ENCODE measurements around the gene FLOT1. TPM values are rescaled to one million over a fixed set of nuclear protein-coding genes. Genes with fewer than 3 reads are reported as not detected.

FLOT1 gene
- total and polyA plus RNA-seq, 2 of the 13 experiments (the other 11 are each of a cell fraction or from before 2014, with no cell fraction given), result 82.3 to 130 TPM

DNA sequence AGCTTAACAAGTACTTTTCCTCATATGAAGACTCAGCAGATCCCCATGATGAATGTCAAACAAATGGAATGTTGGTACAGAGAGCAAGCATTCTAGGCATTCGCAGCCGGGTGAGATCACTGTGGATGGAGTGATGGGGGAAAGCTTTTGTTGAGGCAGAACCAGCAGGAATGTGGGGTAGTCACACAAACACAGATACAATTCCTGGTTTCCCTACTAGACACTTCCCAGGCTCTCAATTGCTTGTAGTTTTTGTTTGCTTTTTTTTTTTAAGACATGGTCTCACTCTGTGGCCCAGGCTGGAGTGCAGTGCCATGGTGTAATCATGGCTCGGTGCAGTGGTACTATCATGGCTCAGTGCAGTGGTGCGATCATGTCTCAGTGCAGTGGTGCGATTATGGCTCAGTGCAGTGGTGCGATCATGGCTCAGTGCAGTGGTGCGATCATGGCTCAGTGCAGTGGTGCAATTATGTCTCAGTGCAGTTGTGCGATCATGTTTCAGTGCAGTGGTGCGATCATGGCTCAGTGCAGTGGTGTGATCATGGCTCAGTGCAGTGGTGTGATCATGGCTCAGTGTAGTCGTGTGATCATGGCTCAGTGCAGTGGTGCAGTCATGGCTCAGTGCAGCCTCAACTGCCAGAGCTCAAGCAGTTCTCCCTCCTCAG, 17.2 kb upstream of the FLOT1 start (continued):
- TF ChIP-seq ZNF619 (CRISPR knock-in tag; IDR thresholded peaks at IDR 0.05), result no peak
- TF ChIP-seq ZNF879 (CRISPR knock-in tag; IDR thresholded peaks at IDR 0.05), result no peak
- no peak for TF ChIP-seq ZMAT3 (CRISPR knock-in tag; conservative IDR thresholded peaks at IDR 0.05)
- TF ChIP-seq NR2F6 (IDR thresholded peaks at IDR 0.05), result no peak
- TF ChIP-seq NR2F6 (CRISPR knock-in tag; IDR thresholded peaks at IDR 0.05), result no peak
- TF ChIP-seq ZNF530 (CRISPR knock-in tag; IDR thresholded peaks at IDR 0.05; ENCODE audit: low read depth), result no peak
- no peak for TF ChIP-seq TMF1 (CRISPR knock-in tag; IDR thresholded peaks at IDR 0.05; ENCODE audit: low read depth)
- TF ChIP-seq ZSCAN21 (CRISPR knock-in tag; IDR thresholded peaks at IDR 0.05; ENCODE audit: borderline replicate concordance), result peak; percentile 92
- no peak for TF ChIP-seq HMGA1 (CRISPR knock-in tag; conservative IDR thresholded peaks at IDR 0.05)
- TF ChIP-seq RFXANK (CRISPR knock-in tag; IDR thresholded peaks at IDR 0.05), result no peak
- TF ChIP-seq KLF6 (CRISPR knock-in tag; IDR thresholded peaks at IDR 0.05), result no peak
- TF ChIP-seq, protein P1, sequence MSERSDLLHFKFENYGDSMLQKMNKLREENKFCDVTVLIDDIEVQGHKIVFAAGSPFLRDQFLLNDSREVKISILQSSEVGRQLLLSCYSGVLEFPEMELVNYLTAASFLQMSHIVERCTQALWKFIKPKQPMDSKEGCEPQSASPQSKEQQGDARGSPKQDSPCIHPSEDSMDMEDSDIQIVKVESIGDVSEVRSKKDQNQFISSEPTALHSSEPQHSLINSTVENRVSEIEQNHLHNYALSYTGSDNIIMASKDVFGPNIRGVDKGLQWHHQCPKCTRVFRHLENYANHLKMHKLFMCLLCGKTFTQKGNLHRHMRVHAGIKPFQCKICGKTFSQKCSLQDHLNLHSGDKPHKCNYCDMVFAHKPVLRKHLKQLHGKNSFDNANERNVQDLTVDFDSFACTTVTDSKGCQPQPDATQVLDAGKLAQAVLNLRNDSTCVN (CRISPR knock-in tag; IDR thresholded peaks at IDR 0.05; ENCODE audit: borderline replicate concordance), result no peak
- TF ChIP-seq TCF7 (IDR thresholded peaks at IDR 0.05; ENCODE audit: low read depth), result no peak
- TF ChIP-seq PLRG1 (conservative IDR thresholded peaks at IDR 0.05), result no peak
- TF ChIP-seq AGO2 (optimal IDR thresholded peaks at IDR 0.05; ENCODE audit: low read depth, low read length), result no peak
- TF ChIP-seq, protein P2, sequence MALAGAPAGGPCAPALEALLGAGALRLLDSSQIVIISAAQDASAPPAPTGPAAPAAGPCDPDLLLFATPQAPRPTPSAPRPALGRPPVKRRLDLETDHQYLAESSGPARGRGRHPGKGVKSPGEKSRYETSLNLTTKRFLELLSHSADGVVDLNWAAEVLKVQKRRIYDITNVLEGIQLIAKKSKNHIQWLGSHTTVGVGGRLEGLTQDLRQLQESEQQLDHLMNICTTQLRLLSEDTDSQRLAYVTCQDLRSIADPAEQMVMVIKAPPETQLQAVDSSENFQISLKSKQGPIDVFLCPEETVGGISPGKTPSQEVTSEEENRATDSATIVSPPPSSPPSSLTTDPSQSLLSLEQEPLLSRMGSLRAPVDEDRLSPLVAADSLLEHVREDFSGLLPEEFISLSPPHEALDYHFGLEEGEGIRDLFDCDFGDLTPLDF (CRISPR knock-in tag; IDR thresholded peaks at IDR 0.05), result no peak
- TF ChIP-seq ZNF782 (CRISPR knock-in tag; IDR thresholded peaks at IDR 0.05; ENCODE audit: borderline replicate concordance), result no peak
- TF ChIP-seq CENPT (CRISPR knock-in tag; IDR thresholded peaks at IDR 0.05; ENCODE audit: low read depth), result peak; percentile 36; the same call in 1 of the 2 replicates
- TF ChIP-seq EEA1 (CRISPR knock-in tag; IDR thresholded peaks at IDR 0.05; ENCODE audit: borderline replicate concordance), result no peak
- no peak for TF ChIP-seq SYNCRIP (IDR thresholded peaks at IDR 0.05; ENCODE audit: insufficient read depth, low read depth, low read length)
- peak; percentile 42; the same call in 1 of the 2 replicates for TF ChIP-seq BHLHE40 (IDR thresholded peaks at IDR 0.05; ENCODE audit: low read length)
- TF ChIP-seq ZNF775 (CRISPR knock-in tag; IDR thresholded peaks at IDR 0.05; ENCODE audit: borderline replicate concordance), result no peak
- 0 out of 2 replicates have a peak, but pooled peaks have one; percentile 30 for TF ChIP-seq EED (CRISPR knock-in tag; IDR thresholded peaks at IDR 0.05)
- TF ChIP-seq FOXM1 (CRISPR knock-in tag; IDR thresholded peaks at IDR 0.05), result no peak
- TF ChIP-seq CC2D1A (CRISPR knock-in tag; IDR thresholded peaks at IDR 0.05), result no peak
- TF ChIP-seq ZNF343 (CRISPR knock-in tag; IDR thresholded peaks at IDR 0.05), result no peak
- TF ChIP-seq, protein P3, sequence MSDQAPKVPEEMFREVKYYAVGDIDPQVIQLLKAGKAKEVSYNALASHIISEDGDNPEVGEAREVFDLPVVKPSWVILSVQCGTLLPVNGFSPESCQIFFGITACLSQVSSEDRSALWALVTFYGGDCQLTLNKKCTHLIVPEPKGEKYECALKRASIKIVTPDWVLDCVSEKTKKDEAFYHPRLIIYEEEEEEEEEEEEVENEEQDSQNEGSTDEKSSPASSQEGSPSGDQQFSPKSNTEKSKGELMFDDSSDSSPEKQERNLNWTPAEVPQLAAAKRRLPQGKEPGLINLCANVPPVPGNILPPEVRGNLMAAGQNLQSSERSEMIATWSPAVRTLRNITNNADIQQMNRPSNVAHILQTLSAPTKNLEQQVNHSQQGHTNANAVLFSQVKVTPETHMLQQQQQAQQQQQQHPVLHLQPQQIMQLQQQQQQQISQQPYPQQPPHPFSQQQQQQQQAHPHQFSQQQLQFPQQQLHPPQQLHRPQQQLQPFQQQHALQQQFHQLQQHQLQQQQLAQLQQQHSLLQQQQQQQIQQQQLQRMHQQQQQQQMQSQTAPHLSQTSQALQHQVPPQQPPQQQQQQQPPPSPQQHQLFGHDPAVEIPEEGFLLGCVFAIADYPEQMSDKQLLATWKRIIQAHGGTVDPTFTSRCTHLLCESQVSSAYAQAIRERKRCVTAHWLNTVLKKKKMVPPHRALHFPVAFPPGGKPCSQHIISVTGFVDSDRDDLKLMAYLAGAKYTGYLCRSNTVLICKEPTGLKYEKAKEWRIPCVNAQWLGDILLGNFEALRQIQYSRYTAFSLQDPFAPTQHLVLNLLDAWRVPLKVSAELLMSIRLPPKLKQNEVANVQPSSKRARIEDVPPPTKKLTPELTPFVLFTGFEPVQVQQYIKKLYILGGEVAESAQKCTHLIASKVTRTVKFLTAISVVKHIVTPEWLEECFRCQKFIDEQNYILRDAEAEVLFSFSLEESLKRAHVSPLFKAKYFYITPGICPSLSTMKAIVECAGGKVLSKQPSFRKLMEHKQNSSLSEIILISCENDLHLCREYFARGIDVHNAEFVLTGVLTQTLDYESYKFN (CRISPR knock-in tag; conservative IDR thresholded peaks at IDR 0.05), result 0 out of 2 replicates have a peak, but pooled peaks have one; percentile 33
